Superior temporal gyrus (tissue), 1 donor: ENCODE measurements around the gene RAB27B.

Source experiments
- DNase-seq: peaks from one replicate; pipeline ENCODE4 v3.0.0-alpha.2; 2016; ENCODE audit errors: extremely low spot score

Gene RAB27B

DNA sequence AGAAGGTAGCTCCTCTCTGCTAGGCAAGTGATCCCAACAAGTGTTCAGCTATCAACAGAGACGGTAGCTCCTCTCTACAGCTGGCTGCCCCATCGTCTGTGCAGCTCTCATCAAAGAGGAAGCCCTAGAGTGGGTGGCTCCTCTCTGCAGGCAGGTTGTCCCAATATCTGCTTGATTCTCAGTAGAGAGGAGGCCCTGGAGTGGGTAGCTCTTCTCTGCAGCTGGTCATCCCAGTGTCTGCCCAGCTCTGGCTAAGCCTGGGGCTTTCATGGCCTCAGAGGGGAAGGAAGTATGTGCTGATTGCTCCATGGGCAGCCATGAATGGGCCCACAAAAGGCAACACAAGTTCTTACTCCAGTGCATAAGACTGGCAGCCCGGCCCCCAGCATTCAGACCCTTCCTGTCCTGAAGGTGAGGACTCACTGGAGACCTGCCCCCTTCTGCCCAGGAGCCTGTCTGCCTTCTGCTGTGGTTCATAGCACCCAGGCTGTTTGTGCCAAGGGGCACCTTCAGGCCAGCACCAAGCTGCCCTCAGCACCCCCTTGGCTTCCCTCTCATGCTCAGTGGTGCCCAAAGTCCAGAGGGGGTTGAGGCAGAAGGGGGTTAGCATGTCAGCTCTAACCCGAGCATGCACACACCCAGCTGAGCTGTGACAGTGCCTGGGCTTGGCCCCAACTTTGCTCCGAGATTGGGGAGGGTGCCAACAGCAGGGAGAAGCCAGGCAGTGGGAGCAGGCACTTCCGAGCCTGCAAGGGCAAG, 82.1 kb downstream of the RAB27B start:
- no peak for DNase-seq

DNA sequence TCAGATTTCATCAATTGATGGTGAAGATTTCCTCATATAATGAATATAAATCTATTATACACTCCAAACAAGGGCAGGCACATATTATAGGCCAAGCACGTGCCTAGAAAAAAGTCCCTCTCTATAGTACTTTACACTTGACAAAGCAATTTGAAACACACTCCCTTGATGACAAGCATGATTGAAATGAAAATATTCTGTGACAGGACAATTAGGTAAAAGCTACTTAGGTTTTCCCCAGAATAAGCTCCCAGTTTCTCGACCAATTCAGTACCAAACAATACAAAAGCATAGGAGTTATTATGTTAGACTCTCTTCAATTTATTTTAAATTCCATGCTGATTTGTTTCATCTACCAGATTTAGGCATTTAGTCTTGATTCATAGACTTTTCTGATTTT, 83.3 kb downstream of the RAB27B start:
- no peak for DNase-seq

DNA sequence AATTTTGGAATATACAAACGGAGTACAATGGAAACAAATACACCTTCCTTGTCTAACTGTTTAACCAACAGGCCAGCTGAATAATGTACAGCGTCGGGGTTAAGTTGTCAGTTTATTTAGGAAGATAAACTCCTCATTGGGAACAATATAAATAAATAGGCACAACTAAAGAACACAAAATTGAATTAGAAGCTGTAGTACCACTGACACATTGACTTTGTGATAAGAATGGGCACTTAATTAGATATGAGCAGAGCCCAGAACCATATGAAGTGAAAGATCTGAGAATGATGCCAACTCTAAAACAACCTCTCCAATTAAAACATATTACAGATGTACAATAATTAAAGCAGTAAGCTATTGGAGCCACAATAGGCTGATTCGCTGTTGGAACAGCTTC, 86.5 kb downstream of the RAB27B start:
- no peak for DNase-seq

DNA sequence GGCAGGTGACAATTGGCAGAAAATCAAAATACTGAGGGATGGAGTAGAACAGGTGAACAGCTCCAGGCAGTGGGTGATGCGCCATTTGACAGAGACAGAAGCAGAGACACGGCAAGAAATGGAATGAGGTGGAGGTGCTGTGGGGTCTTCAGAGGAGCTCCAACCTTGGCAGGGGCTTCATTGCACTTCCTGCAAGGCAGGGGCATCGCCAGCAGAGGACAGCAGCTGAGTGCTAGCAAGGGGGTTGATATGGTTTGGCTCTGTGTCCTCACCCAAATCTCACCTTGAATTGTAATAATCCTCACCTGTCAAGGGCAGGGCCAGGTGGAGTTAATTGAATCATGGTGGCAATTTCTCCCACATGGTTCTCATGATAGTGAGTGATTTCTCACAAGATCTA, 88.2 kb downstream of the RAB27B start:
- no peak for DNase-seq

DNA sequence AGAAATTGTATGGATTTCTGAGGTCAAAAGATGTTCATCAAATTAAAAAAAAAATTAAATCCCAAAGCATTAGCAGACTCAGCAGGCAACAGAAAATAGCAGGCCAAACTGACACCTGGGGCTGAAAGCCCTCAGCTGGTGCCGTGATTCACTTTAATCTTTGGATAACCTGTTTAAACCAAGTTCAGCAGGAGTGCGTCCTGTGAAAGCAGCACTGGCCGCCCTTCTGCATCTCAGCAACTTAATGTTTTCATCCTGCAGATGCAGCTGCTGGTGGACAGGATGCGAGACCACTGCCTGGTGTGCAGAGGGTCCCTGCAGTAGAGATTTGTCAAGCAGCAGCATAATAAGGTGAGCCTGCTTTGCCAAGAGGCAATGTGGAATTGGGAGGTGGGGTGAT, 89.8 kb downstream of the RAB27B start:
- DNase-seq = no peak

DNA sequence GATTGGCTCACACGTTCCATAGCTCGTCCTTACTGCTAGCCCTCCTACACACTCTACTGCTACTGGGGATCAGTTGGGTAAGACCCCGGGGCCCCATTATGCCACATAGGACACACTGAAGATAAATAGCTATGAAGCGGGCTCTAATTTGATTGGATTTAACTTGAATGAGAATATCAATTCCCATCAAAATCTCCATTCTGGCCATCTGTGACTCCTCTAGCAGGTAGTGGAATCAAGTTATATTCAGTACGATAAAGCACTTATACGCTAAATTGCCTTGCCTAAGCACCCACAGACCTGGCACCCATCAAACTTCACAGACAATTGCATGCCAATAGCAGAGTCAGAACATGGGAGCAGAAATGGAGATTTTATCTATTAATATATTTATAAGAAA, 91.1 kb downstream of the RAB27B start:
- DNase-seq = no peak

DNA sequence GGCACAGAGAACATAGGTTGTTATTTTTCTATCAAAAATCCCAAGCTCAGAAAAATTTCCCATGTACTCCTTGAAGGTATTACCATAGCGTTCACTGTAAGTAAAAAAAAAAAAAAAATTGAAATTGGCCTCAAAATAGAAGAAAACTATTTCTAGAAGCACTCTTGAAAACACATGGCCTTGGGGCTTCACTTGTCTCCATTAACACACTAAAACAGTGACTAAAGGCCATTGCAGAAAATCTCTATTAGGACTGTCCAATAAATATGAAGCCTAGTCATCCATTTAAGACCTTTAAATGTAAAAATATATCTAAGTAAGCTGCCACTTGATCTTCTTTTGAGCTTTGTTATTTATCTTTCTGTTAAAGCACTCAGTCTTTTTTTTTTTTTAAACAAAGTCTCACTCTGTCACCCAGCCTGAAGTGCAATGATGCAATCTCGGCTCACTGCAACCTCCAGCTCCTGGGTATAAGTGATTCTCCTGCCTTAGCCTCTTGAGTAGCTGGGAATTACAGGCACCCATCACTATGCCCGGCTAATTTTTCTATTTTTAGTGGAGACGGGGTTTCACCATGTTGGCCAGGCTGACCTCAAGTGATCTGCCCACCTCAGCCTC, 95.2 kb downstream of the RAB27B start:
- DNase-seq = no peak

DNA sequence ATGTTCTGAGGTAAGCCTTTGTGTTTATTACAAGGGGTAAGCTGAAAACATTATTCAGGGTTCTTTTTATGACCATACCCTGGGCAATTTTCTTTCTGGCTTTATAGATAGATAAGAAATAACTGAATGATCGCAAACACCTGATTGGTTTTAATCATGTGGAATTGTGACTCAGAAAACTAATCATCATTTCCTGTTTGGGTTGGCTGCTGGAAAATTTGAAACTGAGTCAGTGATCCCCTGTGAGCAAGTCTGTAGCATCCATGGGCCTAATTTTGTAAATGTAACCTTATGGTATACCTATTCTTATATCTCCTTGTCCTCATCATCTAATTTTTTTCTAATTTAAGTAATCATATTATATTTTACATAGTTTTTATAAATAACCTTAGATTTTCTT, 96.7 kb downstream of the RAB27B start:
- DNase-seq = no peak

DNA sequence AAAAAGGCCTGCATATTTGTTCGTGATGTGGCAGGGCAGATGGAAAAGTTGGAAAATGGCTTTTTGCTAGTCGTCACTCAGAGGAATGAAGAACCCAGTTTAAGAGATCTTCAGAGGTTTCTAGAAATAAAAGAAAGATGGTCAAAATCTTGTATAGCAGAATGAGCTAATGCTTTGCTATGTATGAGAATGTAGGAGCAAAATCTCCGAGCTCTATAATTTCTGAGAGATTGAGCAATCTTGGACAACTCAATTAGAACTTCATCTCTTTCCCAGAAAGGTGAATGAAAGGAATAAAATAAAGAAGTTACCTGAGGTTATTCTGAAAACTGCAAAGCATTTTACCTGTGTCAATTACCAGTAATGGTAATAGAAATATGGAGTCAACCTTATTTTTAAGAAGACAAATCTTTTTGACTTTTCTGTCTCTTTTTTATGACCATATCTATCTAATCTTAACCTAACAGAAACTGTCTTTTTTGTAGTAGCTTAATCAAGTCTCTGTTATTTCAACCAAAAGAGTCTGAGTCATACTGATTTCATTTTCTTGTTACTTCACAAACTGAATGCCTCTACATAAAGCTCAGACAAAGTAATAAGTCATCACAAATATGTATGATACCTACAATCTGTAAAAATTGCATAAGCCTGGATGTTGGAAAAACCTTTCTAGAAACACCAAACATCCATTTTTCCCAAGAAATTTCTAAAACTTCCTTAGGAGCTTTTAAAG, 98.5 kb downstream of the RAB27B start:
- no peak for DNase-seq

DNA sequence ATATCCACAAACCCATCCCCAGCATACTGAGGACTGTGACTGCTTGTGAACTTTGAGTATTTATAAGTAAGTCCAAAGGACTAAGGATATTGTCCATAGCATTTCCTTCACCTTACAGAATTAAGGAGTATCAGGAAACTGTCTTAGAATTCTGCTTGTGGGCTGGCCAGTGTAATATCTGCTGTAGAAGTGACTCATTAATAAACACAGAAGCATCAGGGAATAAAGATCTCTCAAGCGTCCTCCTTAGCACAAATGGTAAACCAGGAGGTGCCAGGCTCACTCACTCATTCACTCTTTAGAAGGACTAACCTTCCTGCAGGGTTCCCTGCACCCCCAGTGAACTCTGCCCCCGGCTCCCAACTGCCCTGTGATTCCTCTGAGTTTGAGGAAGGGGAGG, 100.0 kb downstream of the RAB27B start:
- no peak for DNase-seq

DNA sequence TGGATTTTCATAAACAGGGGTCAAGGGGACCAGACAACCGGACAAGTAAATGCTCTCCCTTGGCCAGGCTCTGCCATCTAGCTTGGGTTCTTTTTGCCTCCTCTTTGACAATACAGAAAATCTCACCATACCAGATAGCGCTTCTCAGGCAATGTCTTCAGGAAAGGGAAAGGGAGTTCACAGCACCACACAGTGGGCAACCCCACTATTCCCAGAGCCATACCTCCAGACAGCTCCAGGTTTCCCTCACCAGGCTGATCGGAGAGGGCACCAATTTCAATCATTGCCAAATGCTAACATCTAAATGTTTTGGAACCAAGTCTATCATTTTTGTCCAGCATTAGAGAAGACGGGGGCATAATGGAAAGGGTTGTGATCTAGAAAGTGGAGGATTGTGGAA, 102.9 kb downstream of the RAB27B start:
- no peak for DNase-seq

DNA sequence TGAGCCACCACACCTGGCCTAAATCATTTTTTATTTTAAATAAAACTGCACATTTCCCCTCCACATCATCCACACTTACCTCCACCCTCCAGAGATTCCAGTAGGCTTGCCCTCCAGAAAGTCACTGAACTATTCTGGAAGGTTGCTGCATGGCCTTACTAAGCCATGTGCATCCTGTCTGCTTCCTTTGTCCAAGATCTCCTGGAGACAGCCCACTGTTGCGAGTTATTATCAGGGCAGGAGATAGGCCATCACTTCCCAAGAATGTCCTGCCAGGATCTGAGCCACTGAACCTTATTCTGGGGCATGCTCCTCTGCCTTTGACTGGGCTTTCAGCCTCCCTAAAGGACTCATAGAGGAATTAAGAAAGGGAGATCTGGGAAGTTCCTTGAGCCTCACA, 104.2 kb downstream of the RAB27B start:
- no peak for DNase-seq

DNA sequence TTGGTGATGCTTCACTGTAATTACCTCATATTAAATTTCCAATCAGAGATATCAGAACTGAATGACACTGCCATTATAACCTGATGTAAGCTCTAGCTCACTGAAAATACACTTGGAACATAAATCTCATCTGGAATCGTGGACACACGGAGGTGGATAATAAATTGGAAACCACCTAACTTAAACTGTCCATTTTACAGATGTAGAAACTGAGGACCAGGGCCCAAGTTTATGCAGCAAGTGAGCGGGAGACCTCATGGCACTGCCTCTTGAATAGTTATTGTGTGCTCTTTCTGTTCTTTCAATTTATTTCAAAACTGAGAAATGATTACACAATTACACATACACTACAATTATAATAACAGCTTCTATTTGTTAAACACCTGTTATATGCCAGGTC, 110.2 kb downstream of the RAB27B start:
- no peak for DNase-seq

DNA sequence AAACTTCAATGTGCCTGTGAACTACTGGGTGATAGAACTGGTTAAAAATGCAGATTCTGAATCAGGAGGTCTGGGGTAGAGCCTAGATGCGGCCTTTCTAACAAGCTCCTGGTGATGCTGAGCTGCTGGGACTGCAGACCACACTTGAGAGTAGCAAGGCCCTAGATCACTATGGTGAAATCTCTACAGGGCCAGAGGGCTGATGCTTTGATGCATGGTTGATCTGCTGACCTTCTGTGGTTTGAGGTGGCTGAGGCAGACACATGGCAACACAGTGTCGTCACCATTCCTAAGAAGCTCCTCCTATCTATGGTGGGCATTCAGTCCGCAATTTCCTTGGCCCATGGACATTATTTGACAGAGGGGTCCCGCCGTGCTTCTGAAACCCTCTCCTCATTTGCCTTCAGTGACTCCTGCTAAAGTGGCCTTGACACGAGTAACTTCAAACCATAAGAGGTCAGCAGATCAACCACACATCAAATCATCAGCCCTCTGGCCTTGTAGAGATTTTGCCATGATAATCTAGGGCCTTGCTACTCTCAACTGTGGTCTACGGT, 111.2 kb downstream of the RAB27B start:
- no peak for DNase-seq

DNA sequence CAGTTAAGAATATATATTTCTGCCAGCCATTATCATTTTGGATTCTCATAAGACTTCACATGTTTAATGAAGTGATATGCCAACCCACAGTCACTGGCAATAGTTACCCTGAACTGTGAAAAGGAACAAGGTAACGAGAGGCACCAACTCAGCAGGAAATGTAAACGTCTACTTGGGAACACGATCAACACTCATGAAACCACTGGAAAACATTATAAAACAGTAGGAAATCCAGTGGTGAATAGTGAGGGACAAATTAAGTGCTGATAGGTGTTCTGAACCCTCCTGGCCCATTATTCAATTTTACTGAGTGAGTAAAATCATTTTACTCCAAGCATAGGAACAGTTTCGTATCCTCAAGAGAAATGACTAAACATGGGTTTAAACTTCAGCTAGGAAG, 113.9 kb downstream of the RAB27B start:
- no peak for DNase-seq

DNA sequence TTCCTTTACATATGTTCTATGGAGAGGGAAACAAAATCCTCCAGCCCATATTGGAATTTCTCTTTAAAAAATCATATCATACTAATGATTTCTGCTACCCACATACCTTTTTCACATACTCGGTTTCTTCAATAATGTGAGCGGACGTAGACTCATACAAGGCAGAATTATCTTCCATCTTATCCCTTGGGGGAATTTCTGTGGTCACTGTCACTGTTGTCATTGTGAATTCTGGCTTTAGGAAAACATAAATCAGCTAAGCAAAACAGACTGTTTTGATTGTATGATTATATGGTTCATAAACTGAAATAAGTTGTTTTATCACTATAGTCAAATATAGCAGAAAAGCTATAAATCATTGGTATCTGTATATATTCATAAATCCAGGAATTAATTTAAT, 114.3 kb downstream of the RAB27B start:
- DNase-seq = no peak
